Measurements from ENCODE around the gene C12orf76. TPM values are rescaled to one million over a fixed set of nuclear protein-coding genes. Genes with fewer than 3 reads are reported as not detected.

The C12orf76 gene
- total and polyA plus RNA-seq, 2 of the 13 experiments (the other 11 are each of a cell fraction or from before 2014, with no cell fraction given): 15.8 to 38.4 TPM

- TF ChIP-seq MIXL1 (CRISPR knock-in tag; IDR thresholded peaks at IDR 0.05) (0 out of 2 replicates have a peak, but pooled peaks have one; percentile 13), ZBTB37 (CRISPR knock-in tag; IDR thresholded peaks at IDR 0.05) (no peak), YEATS4 (CRISPR knock-in tag; IDR thresholded peaks at IDR 0.05; ENCODE audit: borderline replicate concordance) (0 out of 2 replicates have a peak, but pooled peaks have one; percentile 41), RXRB (CRISPR knock-in tag; IDR thresholded peaks at IDR 0.05; ENCODE audit: borderline replicate concordance) (peak; percentile 75; the same call in 1 of the 2 replicates), GMEB1 (CRISPR knock-in tag; IDR thresholded peaks at IDR 0.05; ENCODE audit: borderline replicate concordance) (no peak), PRDM10 (CRISPR knock-in tag; IDR thresholded peaks at IDR 0.05; ENCODE audit: low read depth) (peak; percentile 60; the same call in 1 of the 2 replicates), PATZ1 (CRISPR knock-in tag; IDR thresholded peaks at IDR 0.05) (no peak), ZFX (CRISPR knock-in tag; IDR thresholded peaks at IDR 0.05; ENCODE audit: low read depth) (no peak), ZNF225 (CRISPR knock-in tag; IDR thresholded peaks at IDR 0.05) (no peak), ZNF841 (CRISPR knock-in tag; IDR thresholded peaks at IDR 0.05; ENCODE audit: borderline replicate concordance) (no peak), GTF3A (CRISPR knock-in tag; conservative IDR thresholded peaks at IDR 0.05) (no peak), MZF1 (CRISPR knock-in tag; IDR thresholded peaks at IDR 0.05; ENCODE audit: borderline replicate concordance) (no peak), ZNF510 (CRISPR knock-in tag; IDR thresholded peaks at IDR 0.05; ENCODE audit: low read depth) (no peak)
Observed at GRCh38 chr12:110010853-110011723, 37.2 kb downstream of the C12orf76 start (continued).

All from HepG2 (cell line).